ENCODE results near the gene PSTPIP1. TPM values are rescaled to one million over a fixed set of nuclear protein-coding genes. Genes with fewer than 3 reads are reported as not detected.

The PSTPIP1 gene
- total and polyA plus RNA-seq, 9 of the 15 experiments (the other 6 are each of a cell fraction or from before 2014, with no cell fraction given): not detected

- TF ChIP-seq, protein P1, sequence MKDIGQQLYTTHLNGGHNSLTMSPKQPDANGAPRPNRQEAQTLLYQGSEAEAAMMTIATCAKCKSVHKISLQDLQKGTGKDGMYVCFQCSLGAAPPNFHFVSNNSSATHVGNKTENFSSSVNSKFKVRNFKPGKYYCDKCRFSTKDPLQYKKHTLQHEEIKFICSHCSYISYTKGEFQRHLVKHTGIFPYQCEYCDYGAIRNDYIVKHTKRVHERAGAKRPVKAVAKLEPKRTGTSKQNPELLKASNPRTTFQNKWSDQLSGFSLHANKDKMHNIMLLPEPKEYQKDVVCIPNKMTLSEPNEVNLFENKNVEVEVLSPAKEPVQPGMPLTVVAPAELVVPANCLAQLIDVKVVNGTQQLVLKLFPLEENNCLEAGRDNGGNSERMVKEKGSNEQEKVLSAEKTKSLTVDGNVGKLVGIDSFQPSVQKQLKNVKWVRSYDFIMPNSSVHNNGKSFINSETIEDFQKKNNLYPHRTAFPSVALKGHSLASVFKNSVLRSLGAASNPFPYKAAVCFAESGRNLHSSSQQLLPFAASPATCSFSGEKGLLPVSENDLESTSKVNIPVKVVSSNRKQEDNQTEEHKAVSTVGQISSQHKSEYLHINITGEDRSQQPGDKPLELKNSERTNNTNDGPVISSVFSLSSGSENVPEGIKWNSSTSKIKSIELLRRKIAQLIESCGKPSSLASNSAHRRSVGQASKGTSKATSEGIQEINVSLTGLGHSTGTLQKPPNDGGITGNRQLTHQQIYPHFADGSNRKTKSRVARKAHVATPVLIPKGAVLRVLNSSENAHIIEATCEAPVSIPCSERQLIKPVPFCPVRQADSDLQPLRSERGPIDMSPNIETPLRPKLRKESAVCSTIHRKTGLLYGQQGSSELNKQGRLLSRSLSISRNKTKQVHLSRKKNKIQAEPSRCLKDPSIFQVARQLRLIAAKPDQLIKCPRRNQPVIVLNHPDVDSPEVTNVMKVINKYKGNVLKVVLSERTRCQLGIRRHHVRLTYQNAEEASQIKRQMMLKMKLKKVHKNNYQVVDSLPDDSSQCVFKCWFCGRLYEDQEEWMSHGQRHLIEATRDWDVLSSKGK (CRISPR knock-in tag; IDR thresholded peaks at IDR 0.05): no peak
- TF ChIP-seq CHD1 (IDR thresholded peaks at IDR 0.05; ENCODE audit: low read length): no peak
- no peak for TF ChIP-seq ZC3H8 (IDR thresholded peaks at IDR 0.05)
- no peak for TF ChIP-seq TAF7 (tag; IDR thresholded peaks at IDR 0.05)
- no peak for TF ChIP-seq ZBTB17 (CRISPR knock-in tag; IDR thresholded peaks at IDR 0.05)
- TF ChIP-seq E2F1 (CRISPR knock-in tag; IDR thresholded peaks at IDR 0.05): no peak
- no peak for TF ChIP-seq SRSF1 (IDR thresholded peaks at IDR 0.05; ENCODE audit: low read depth, low read length)
- no peak for TF ChIP-seq NR3C1 (CRISPR knock-in tag; IDR thresholded peaks at IDR 0.05)
Measured at GRCh38 chr15:76994496-76994895, 430 bp upstream of the PSTPIP1 start (continued).

Measured in K562 (cell line).